HCT116 (cell line): ENCODE measurements around the gene NOD1. TPM values are rescaled to one million over a fixed set of nuclear protein-coding genes. Genes with fewer than 3 reads are reported as not detected.

Experiments
- ATAC-seq: fragments of 200-7000 bp; cut with Tn5 transposase; 2 replicates; pipeline ENCODE4 v1.9.1; 2020; ENCODE audit warnings: mild to moderate bottlenecking, moderate library complexity
- BruUV-seq: library from RNA; stranded (reverse); fragments of 400-500 nt; replicated peaks from 2 replicates; lab custom pipeline; 2021; lab: Mats Ljungman, UMichigan
- CTCF ChIA-PET: fragments of 300-600 bp; sonication (Branson Sonifier 250); formaldehyde crosslinking; loops from one replicate; lab custom pipeline; 2021; ENCODE audit warnings: antibody characterized with exemption; lab: Charles Lee
- POLR2A ChIA-PET: fragments of 300-600, 350-600 bp; sonication (Branson Sonifier 250); formaldehyde crosslinking; loops from one replicate; lab custom pipeline; 2021; ENCODE audit warnings: antibody characterized with exemption; lab: Charles Lee
- RAD21 ChIA-PET, 2 experiments: fragments of 300-600 bp; sonication (Branson Sonifier 250); formaldehyde crosslinking; loops; one replicate each; lab custom pipeline; 2023; ENCODE audit warnings: low total read pairs in 2 of 2; ENCODE audit not compliant: uncharacterized antibody in 2 of 2, unreplicated experiment in 2 of 2, low non-redundant PET in 1 of 2; lab: Charles Lee
- DNase-seq: peaks from one replicate; pipeline ENCODE4 v3.0.0-alpha.2; 2010; ENCODE audit warnings: low read depth, low spot score
- H2AFZ ChIP-seq: fragments of 200-600 bp; shearing (Covaris generic), sonication (generic); 2 replicates; pipeline ENCODE4 v1.6.1; 2017; ENCODE audit warnings: low read depth, mixed run types, mixed read lengths, antibody characterized with exemption, low read length; ENCODE audit not compliant: poor library complexity, severe bottlenecking
- H3K27ac ChIP-seq: 2 replicates; pipeline ENCODE4 v1.5.1; 2012; ENCODE audit warnings: low read depth, low read length
- H3K27me3 ChIP-seq: fragments of 200-600 bp; sonication (generic); 2 replicates; pipeline ENCODE4 v1.6.1; 2016; ENCODE audit warnings: mixed run types, low read length, mixed read lengths; ENCODE audit not compliant: insufficient read depth
- H3K36me3 ChIP-seq, 2 experiments: fragments of 200-500 bp in 1 of 2; fragments of 200-600 bp in 1 of 2; sonication (Bioruptor generic) in 1 of 2; sonication (generic) in 1 of 2; 2 replicates each; pipeline versions ENCODE4 v1.5.1 to v1.6.1; 2014 to 2016; ENCODE audit warnings: low read length in 2 of 2, inconsistent platforms in 1 of 2, mixed read lengths in 1 of 2, mixed run types in 1 of 2; ENCODE audit not compliant: insufficient read depth in 2 of 2, control insufficient read depth in 1 of 2
- H3K4me1 ChIP-seq, 2 experiments: fragments of 200-600 bp in 1 of 2; sonication (generic) in 1 of 2; 2 replicates each; pipeline versions ENCODE4 v1.5.1 to v1.6.1; 2012 to 2017; ENCODE audit warnings: low read length in 2 of 2, inconsistent platforms in 1 of 2, mild to moderate bottlenecking in 1 of 2, mixed read lengths in 1 of 2, mixed run types in 1 of 2, moderate library complexity in 1 of 2; ENCODE audit not compliant: insufficient read depth in 2 of 2, control insufficient read depth in 1 of 2
- H3K4me2 ChIP-seq: fragments of 200-600 bp; sonication (generic); 2 replicates; pipeline ENCODE4 v1.6.1; 2017; ENCODE audit warnings: mixed run types, low read length, mixed read lengths
- H3K4me3 ChIP-seq, 2 experiments: fragments of 200-600 bp in 1 of 2; sonication (generic) in 1 of 2; replicated peaks in 1 of 2; 2 replicates each; pipeline ENCODE4 v1.5.1; 2011 to 2016; ENCODE audit warnings: low read length in 2 of 2, control low read depth in 1 of 2, low read depth in 1 of 2, mild to moderate bottlenecking in 1 of 2, mixed read lengths in 1 of 2, mixed run types in 1 of 2
- H3K79me2 ChIP-seq: fragments of 200-600 bp; sonication (generic); 2 replicates; pipeline ENCODE4 v1.6.1; 2017; ENCODE audit warnings: mild to moderate bottlenecking, mixed run types, low read length, moderate library complexity, mixed read lengths; ENCODE audit not compliant: insufficient read depth
- H3K9ac ChIP-seq: fragments of 200-600 bp; sonication (generic); 2 replicates; pipeline ENCODE4 v1.6.1; 2016; ENCODE audit warnings: low read length, mixed read lengths
- H3K9me2 ChIP-seq: fragments of 200-600 bp; sonication (generic), shearing (Covaris generic); 2 replicates; pipeline ENCODE4 v1.6.1; 2017; ENCODE audit warnings: mixed run types, mild to moderate bottlenecking, moderate library complexity; ENCODE audit not compliant: insufficient read depth
- H3K9me3 ChIP-seq, 2 experiments: fragments of 200-500 bp in 1 of 2; fragments of 200-600 bp in 1 of 2; sonication (Bioruptor generic) in 1 of 2; sonication (generic) in 1 of 2; 2 replicates each; pipeline ENCODE4 v1.6.1; 2014 to 2017; ENCODE audit warnings: low read length in 2 of 2, mixed read lengths in 2 of 2, inconsistent platforms in 1 of 2, low read depth in 1 of 2, mild to moderate bottlenecking in 1 of 2, mixed run types in 1 of 2, moderate library complexity in 1 of 2; ENCODE audit not compliant: control insufficient read depth in 1 of 2, insufficient read depth in 1 of 2
- H4K20me1 ChIP-seq: fragments of 200-600 bp; sonication (generic), shearing (Covaris generic); 2 replicates; pipeline ENCODE4 v1.6.1; 2017; ENCODE audit warnings: mixed run types, mild to moderate bottlenecking, moderate library complexity; ENCODE audit not compliant: insufficient read depth
- CEBPB ChIP-seq: IDR thresholded peaks from 2 replicates; pipeline ENCODE4 v1.6.1; 2012; ENCODE audit warnings: low read depth
- EGR1 ChIP-seq: IDR thresholded peaks from 2 replicates; pipeline ENCODE4 v1.6.1; 2012; ENCODE audit warnings: low read depth
- MAX ChIP-seq: IDR thresholded peaks from 2 replicates; pipeline ENCODE4 v1.6.1; 2012
- RAD21 ChIP-seq: IDR thresholded peaks from 2 replicates; pipeline ENCODE4 v1.6.1; 2012; ENCODE audit warnings: low read depth, mild to moderate bottlenecking
- REST ChIP-seq: IDR thresholded peaks from 2 replicates; pipeline ENCODE4 v1.6.1; 2012; ENCODE audit warnings: low read depth
- SP1 ChIP-seq: IDR thresholded peaks from 2 replicates; pipeline ENCODE4 v1.6.1; 2012; ENCODE audit warnings: low read depth
- SRF ChIP-seq: IDR thresholded peaks from 2 replicates; pipeline ENCODE4 v1.6.1; 2012; ENCODE audit warnings: low read depth
- ZNF274 ChIP-seq: fragments of 200-500 bp; sonication (Bioruptor generic); IDR thresholded peaks from 2 replicates; pipeline ENCODE4 v1.6.1; 2014; ENCODE audit warnings: mild to moderate bottlenecking, low read depth, low read length, inconsistent platforms
- intact Hi-C: fragments of 100-400 bp; cut with micrococcal nuclease; formaldehyde crosslinking; loops from 2 replicates; pipeline ENCODE4 v1.10.0; 2022
- total RNA-seq: library from RNA; stranded (reverse); gene quantifications from one replicate; pipeline ENCODE4 v1.2.1, GENCODE V29; 2021; ENCODE audit not compliant: unreplicated experiment
- TF ChIP-seq, protein P1 (sequence below), 3 experiments: fragments of 200-600 bp in 1 of 3; sonication (generic) in 1 of 3; IDR thresholded peaks in 2 of 3; conservative IDR thresholded peaks in 1 of 3; 2 replicates each; pipeline ENCODE4 v1.5.1; 2012 to 2017; ENCODE audit warnings: low read depth in 2 of 3, low read length in 2 of 3, antibody characterized with exemption in 1 of 3, borderline replicate concordance in 1 of 3, control low read depth in 1 of 3, mild to moderate bottlenecking in 1 of 3, mixed read lengths in 1 of 3, mixed run types in 1 of 3, moderate library complexity in 1 of 3; ENCODE audit not compliant: insufficient read depth in 1 of 3
- TF ChIP-seq, protein P2 (sequence below): IDR thresholded peaks from 2 replicates; pipeline ENCODE4 v1.6.1; 2012

The NOD1 gene
- total RNA-seq, 1 experiment from 2014 or later = 5.9 TPM

- Histone ChIP-seq H3K27ac (no peak overlapping the region), H3K4me2 (no peak overlapping the region), H3K4me3 (no peak overlapping the region), H3K27me3 (no peaks in the 10 kb centered on the region), H3K9me3 (no peaks in the 10 kb centered on the region), H3K4me1 (peaks cover 0 to 8% of the 10 kb centered on the region in 2 experiments; a peak in 2 of 4 replicates), H3K9ac (no peak overlapping the region), H2AFZ (no peak overlapping the region), H3K9me2 (no peaks in the 10 kb centered on the region), H3K36me3 (no peaks in the 10 kb centered on the region; a peak in 1 of 4 replicates), H3K79me2 (peaks cover 5% of the 10 kb centered on the region; the same call in 1 of the 2 replicates), H4K20me1 (no peaks in the 10 kb centered on the region)
- RAD21 ChIA-PET = no interaction called here
- no TSS peak for BruUV-seq
- no peak for DNase-seq
- intact Hi-C loops = no loop called here
- TF ChIP-seq ZNF274 (no peak), REST (no peak), EGR1 (no peak), MAX (no peak), CEBPB (no peak), RAD21 (no peak), SRF (no peak), SP1 (no peak)
- TF ChIP-seq, protein P1, sequence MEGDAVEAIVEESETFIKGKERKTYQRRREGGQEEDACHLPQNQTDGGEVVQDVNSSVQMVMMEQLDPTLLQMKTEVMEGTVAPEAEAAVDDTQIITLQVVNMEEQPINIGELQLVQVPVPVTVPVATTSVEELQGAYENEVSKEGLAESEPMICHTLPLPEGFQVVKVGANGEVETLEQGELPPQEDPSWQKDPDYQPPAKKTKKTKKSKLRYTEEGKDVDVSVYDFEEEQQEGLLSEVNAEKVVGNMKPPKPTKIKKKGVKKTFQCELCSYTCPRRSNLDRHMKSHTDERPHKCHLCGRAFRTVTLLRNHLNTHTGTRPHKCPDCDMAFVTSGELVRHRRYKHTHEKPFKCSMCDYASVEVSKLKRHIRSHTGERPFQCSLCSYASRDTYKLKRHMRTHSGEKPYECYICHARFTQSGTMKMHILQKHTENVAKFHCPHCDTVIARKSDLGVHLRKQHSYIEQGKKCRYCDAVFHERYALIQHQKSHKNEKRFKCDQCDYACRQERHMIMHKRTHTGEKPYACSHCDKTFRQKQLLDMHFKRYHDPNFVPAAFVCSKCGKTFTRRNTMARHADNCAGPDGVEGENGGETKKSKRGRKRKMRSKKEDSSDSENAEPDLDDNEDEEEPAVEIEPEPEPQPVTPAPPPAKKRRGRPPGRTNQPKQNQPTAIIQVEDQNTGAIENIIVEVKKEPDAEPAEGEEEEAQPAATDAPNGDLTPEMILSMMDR (IDR thresholded peaks at IDR 0.05 in 2 of 3, conservative IDR thresholded peaks at IDR 0.05 in 1 of 3; ENCODE audit: borderline replicate concordance in 1 of 3, insufficient read depth in 1 of 3, low read depth in 2 of 3, low read length in 2 of 3) = no peak
- TF ChIP-seq, protein P2, sequence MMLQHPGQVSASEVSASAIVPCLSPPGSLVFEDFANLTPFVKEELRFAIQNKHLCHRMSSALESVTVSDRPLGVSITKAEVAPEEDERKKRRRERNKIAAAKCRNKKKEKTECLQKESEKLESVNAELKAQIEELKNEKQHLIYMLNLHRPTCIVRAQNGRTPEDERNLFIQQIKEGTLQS = no peak
- POLR2A ChIA-PET = interaction anchor here (1.2 to 1.4 kb wide), 2 partner anchors 10 to 36 kb away, joined by 3 to 5 read pairs; partner anchors contain the start of gene NOD1
- CTCF ChIA-PET = interaction anchor here (0.8 kb wide), 1 partner anchor 304 kb away, joined by 3 read pairs; no protein-coding TSS in a partner anchor
- no peak for ATAC-seq
Observed at GRCh38 chr7:30468791-30469190, 9.8 kb downstream of the NOD1 start.
